Liver (tissue), 3 donors: ENCODE measurements around the gene MEGF6.
"Not testable (repeated sequence)": the region's sequence is repeated elsewhere in the genome, so short reads cannot be mapped to it uniquely, and the experiment has no call there.

Source experiments
- CTCF ChIP-seq: fragments of 150-350 bp; IDR thresholded peaks from 2 replicates; pipeline ENCODE4 v1.5.1; 2017; ENCODE audit warnings: improper control_type of control experiment, low read depth, low read length; ENCODE audit not compliant: missing input control
- EGR1 ChIP-seq, 2 donors: IDR thresholded peaks; 2 replicates each; pipeline ENCODE4 v1.6.1; 2016 to 2018; ENCODE audit warnings: antibody characterized with exemption in 2 of 2, low read depth in 2 of 2
- GABPA ChIP-seq, 2 donors: IDR thresholded peaks in 1 of 2; conservative IDR thresholded peaks in 1 of 2; 2 replicates each; pipeline ENCODE4 v1.6.1; 2016; ENCODE audit warnings: antibody characterized with exemption in 2 of 2, mild to moderate bottlenecking in 1 of 2, moderate library complexity in 1 of 2
- MAX ChIP-seq: IDR thresholded peaks from 2 replicates; pipeline ENCODE4 v1.6.1; 2016; ENCODE audit warnings: antibody characterized with exemption
- REST ChIP-seq: IDR thresholded peaks from 2 replicates; pipeline ENCODE4 v1.6.1; 2016; ENCODE audit warnings: antibody characterized with exemption, mild to moderate bottlenecking
- RXRA ChIP-seq, 2 donors: IDR thresholded peaks; 2 replicates each; pipeline ENCODE4 v1.6.1; 2017 to 2018; ENCODE audit warnings: antibody characterized with exemption in 2 of 2, mild to moderate bottlenecking in 1 of 2
- TAF1 ChIP-seq: conservative IDR thresholded peaks from 2 replicates; pipeline ENCODE4 v1.6.1; 2016; ENCODE audit warnings: antibody characterized with exemption, mild to moderate bottlenecking
- YY1 ChIP-seq: IDR thresholded peaks from 2 replicates; pipeline ENCODE4 v1.6.1; 2016; ENCODE audit warnings: antibody characterized with exemption, mild to moderate bottlenecking
- donor health status: healthy.
- donor health status: healthy.

- peak; percentile 44 for TF ChIP-seq CTCF
- not testable (repeated sequence) for TF ChIP-seq EGR1 (IDR thresholded peaks at IDR 0.05; ENCODE audit: low read depth in 2 of 2); RXRA (IDR thresholded peaks at IDR 0.05); REST; YY1; GABPA (IDR thresholded peaks at IDR 0.05 in 1 of 2, conservative IDR thresholded peaks at IDR 0.05 in 1 of 2); MAX; TAF1
Observed at GRCh38 chr1:3621151-3621671, 9.9 kb upstream of the MEGF6 start.
